IMR-90 (cell line): ENCODE results near the gene GNA15. TPM values are rescaled to one million over a fixed set of nuclear protein-coding genes. Genes with fewer than 3 reads are reported as not detected.

Experiments used
- ATAC-seq: fragments of 200-7000 bp; cut with Tn5 transposase; 2 replicates; pipeline ENCODE4 v1.9.1; 2020; ENCODE audit warnings: low read depth, mild to moderate bottlenecking, moderate library complexity
- BruUV-seq: library from RNA; stranded (reverse); fragments of 400-500 nt; replicated peaks from 2 replicates; lab custom pipeline; 2021; lab: Mats Ljungman, UMichigan
- CTCF ChIA-PET: fragments of 300-600 bp; formaldehyde crosslinking; extraction: SDS; loops from one replicate; lab custom pipeline; 2021; ENCODE audit warnings: antibody characterized with exemption; lab: Yijun Ruan, JAX
- POLR2A ChIA-PET: fragments of 300-600 bp; sonication (Branson Sonifier 250); formaldehyde crosslinking; loops from one replicate; lab custom pipeline; 2022; ENCODE audit warnings: antibody characterized with exemption; ENCODE audit not compliant: unreplicated experiment; lab: Charles Lee
- DNase-seq: peaks from one replicate; pipeline ENCODE4 v3.0.0; 2013
- H2AFZ ChIP-seq: replicated peaks from 2 replicates; pipeline ENCODE3; 2013; ENCODE audit warnings: low read length, mild to moderate bottlenecking; ENCODE audit not compliant: poor library complexity
- H2AK5ac ChIP-seq: 2 replicates; pipeline ENCODE4 v1.6.1; 2013; ENCODE audit warnings: low read depth, low read length, inconsistent platforms
- H2AK9ac ChIP-seq: replicated peaks from 2 replicates; pipeline ENCODE3; 2013; ENCODE audit warnings: mild to moderate bottlenecking, low read depth, low read length, moderate library complexity; ENCODE audit not compliant: poor library complexity
- H2BK120ac ChIP-seq: 2 replicates; pipeline ENCODE4 v1.6.1; 2013; ENCODE audit warnings: low read depth, low read length, inconsistent platforms
- H2BK15ac ChIP-seq: 3 replicates; pipeline ENCODE4 v1.6.1; 2013; ENCODE audit warnings: low read depth, low read length, inconsistent platforms
- H2BK20ac ChIP-seq: 2 replicates; pipeline ENCODE4 v1.6.1; 2013; ENCODE audit warnings: low read depth, mild to moderate bottlenecking, inconsistent platforms, low read length, moderate library complexity
- H2BK5ac ChIP-seq: 2 replicates; pipeline ENCODE4 v1.6.1; 2013; ENCODE audit warnings: mild to moderate bottlenecking, low read depth, low read length, inconsistent platforms; ENCODE audit not compliant: poor library complexity, severe bottlenecking
- H3K14ac ChIP-seq: replicated peaks from 2 replicates; pipeline ENCODE4 v1.6.1; 2013; ENCODE audit warnings: low read depth, low read length, inconsistent platforms
- H3K18ac ChIP-seq: 2 replicates; pipeline ENCODE4 v1.6.1; 2013; ENCODE audit warnings: low read depth, low read length, control low read depth
- H3K23ac ChIP-seq: 2 replicates; pipeline ENCODE4 v1.6.1; 2013; ENCODE audit warnings: low read depth, low read length, inconsistent platforms
- H3K27ac ChIP-seq: 2 replicates; pipeline ENCODE4 v1.5.1; 2013; ENCODE audit warnings: mild to moderate bottlenecking, control low read depth, low read length; ENCODE audit not compliant: insufficient read depth
- H3K27me3 ChIP-seq: 2 replicates; pipeline ENCODE4 v1.6.1; 2013; ENCODE audit warnings: low read length; ENCODE audit not compliant: control insufficient read depth, insufficient read depth
- H3K36me3 ChIP-seq: 2 replicates; pipeline ENCODE4 v1.6.1; 2013; ENCODE audit warnings: low read length, mixed read lengths; ENCODE audit not compliant: control insufficient read depth, insufficient read depth
- H3K4ac ChIP-seq: 2 replicates; pipeline ENCODE4 v1.6.1; 2013; ENCODE audit warnings: low read depth, low read length, inconsistent platforms
- H3K4me1 ChIP-seq: 2 replicates; pipeline ENCODE4 v1.6.1; 2013; ENCODE audit warnings: low read length, mixed read lengths; ENCODE audit not compliant: control insufficient read depth, insufficient read depth
- H3K4me2 ChIP-seq: 2 replicates; pipeline ENCODE4 v1.6.1; 2013; ENCODE audit warnings: low read depth, mild to moderate bottlenecking, control low read depth, low read length, moderate library complexity
- H3K4me3 ChIP-seq: 2 replicates; pipeline ENCODE4 v1.5.1; 2013; ENCODE audit warnings: low read depth, mild to moderate bottlenecking, control low read depth, low read length, moderate library complexity; ENCODE audit not compliant: insufficient read depth
- H3K56ac ChIP-seq: 2 replicates; pipeline ENCODE4 v1.6.1; 2013; ENCODE audit warnings: low read length, inconsistent platforms; ENCODE audit not compliant: insufficient read depth; ENCODE audit errors: extremely low read depth
- H3K79me1 ChIP-seq, 2 experiments: 2 replicates each; pipeline ENCODE4 v1.6.1; 2013; ENCODE audit warnings: low read length in 2 of 2, inconsistent platforms in 1 of 2, low read depth in 1 of 2
- H3K9ac ChIP-seq: 2 replicates; pipeline ENCODE4 v1.6.1; 2013; ENCODE audit warnings: low read depth, low read length, control low read depth
- H3K9me1 ChIP-seq: 2 replicates; pipeline ENCODE4 v1.6.1; 2013; ENCODE audit warnings: low read length, inconsistent platforms; ENCODE audit not compliant: insufficient read depth
- H3K9me3 ChIP-seq: 2 replicates; pipeline ENCODE4 v1.6.1; 2013; ENCODE audit warnings: low read length; ENCODE audit not compliant: control insufficient read depth, insufficient read depth
- H4K20me1 ChIP-seq: 2 replicates; pipeline ENCODE4 v1.6.1; 2013; ENCODE audit warnings: low read length, inconsistent platforms; ENCODE audit not compliant: insufficient read depth
- H4K5ac ChIP-seq: 2 replicates; pipeline ENCODE4 v1.6.1; 2013; ENCODE audit warnings: mild to moderate bottlenecking, low read depth, low read length, control low read depth
- H4K8ac ChIP-seq, 2 experiments: 2 replicates each; pipeline ENCODE4 v1.6.1; 2013; ENCODE audit warnings: low read depth in 2 of 2, low read length in 2 of 2, control low read depth in 1 of 2, inconsistent platforms in 1 of 2
- H4K91ac ChIP-seq: 2 replicates; pipeline ENCODE4 v1.6.1; 2013; ENCODE audit warnings: low read depth, low read length, inconsistent platforms; ENCODE audit not compliant: insufficient read depth
- BHLHE40 ChIP-seq: fragments of 150-350 bp; IDR thresholded peaks from 2 replicates; pipeline ENCODE4 v1.6.1; 2016; ENCODE audit warnings: mild to moderate bottlenecking, low read depth, low read length
- CEBPB ChIP-seq: IDR thresholded peaks from 2 replicates; pipeline ENCODE4 v1.6.1; 2012; ENCODE audit warnings: low read depth, low read length, improper control_type of control experiment
- CHD1 ChIP-seq: IDR thresholded peaks from 2 replicates; pipeline ENCODE4 v1.6.1; 2012; ENCODE audit warnings: low read depth, low read length, improper control_type of control experiment
- CTCF ChIP-seq: conservative IDR thresholded peaks from 2 replicates; pipeline ENCODE4 v1.5.1; 2012; ENCODE audit warnings: mild to moderate bottlenecking, low read depth, low read length, improper control_type of control experiment
- ELK1 ChIP-seq: fragments of 150-350 bp; IDR thresholded peaks from 2 replicates; pipeline ENCODE4 v1.6.1; 2016; ENCODE audit warnings: low read depth, mild to moderate bottlenecking, low read length, moderate library complexity, borderline replicate concordance
- FOS ChIP-seq: fragments of 150-350 bp; IDR thresholded peaks from 2 replicates; pipeline ENCODE4 v1.6.1; 2016; ENCODE audit warnings: low read depth, low read length
- MAZ ChIP-seq: IDR thresholded peaks from 2 replicates; pipeline ENCODE4 v1.6.1; 2012; ENCODE audit warnings: low read depth, mild to moderate bottlenecking, low read length, improper control_type of control experiment, moderate library complexity, borderline replicate concordance
- MXI1 ChIP-seq: IDR thresholded peaks from 2 replicates; pipeline ENCODE4 v1.6.1; 2012; ENCODE audit warnings: low read depth, mild to moderate bottlenecking, low read length, moderate library complexity, borderline replicate concordance
- NFE2L2 ChIP-seq: fragments of 150-350 bp; IDR thresholded peaks from 2 replicates; pipeline ENCODE4 v1.6.1; 2016; ENCODE audit warnings: low read depth, mild to moderate bottlenecking, low read length
- POLR2A ChIP-seq: IDR thresholded peaks from 2 replicates; pipeline ENCODE4 v1.6.1; 2012; ENCODE audit warnings: mild to moderate bottlenecking, low read depth, low read length
- RAD21 ChIP-seq: IDR thresholded peaks from 2 replicates; pipeline ENCODE4 v1.6.1; 2012; ENCODE audit warnings: low read length, improper control_type of control experiment
- RCOR1 ChIP-seq: IDR thresholded peaks from 2 replicates; pipeline ENCODE4 v1.6.1; 2012; ENCODE audit warnings: mild to moderate bottlenecking, low read length, improper control_type of control experiment; ENCODE audit not compliant: insufficient replicate concordance
- RFX5 ChIP-seq: IDR thresholded peaks from 2 replicates; pipeline ENCODE4 v1.8.0; 2012; ENCODE audit warnings: low read depth, mild to moderate bottlenecking, low read length, moderate library complexity
- SMC3 ChIP-seq: fragments of 150-350 bp; IDR thresholded peaks from 2 replicates; pipeline ENCODE4 v1.6.1; 2016; ENCODE audit warnings: low read depth, mild to moderate bottlenecking, antibody characterized with exemption, low read length, moderate library complexity
- WGBS, 2 experiments: methylation state at CpG; one replicate each; pipeline versions ENCODE4 v1.1.5 to v1.1.7; 2013; ENCODE audit warnings: missing lambda C conversion rate in 2 of 2; ENCODE audit not compliant: insufficient read length in 1 of 2; ENCODE audit errors: extremely low coverage in 2 of 2; 5-methylcytosine and 5-hydroxymethylcytosine counted together
- dilution Hi-C: fragments of 300-500 bp; cut with HindIII; formaldehyde crosslinking; loops from one replicate; pipeline ENCODE4 v1.14.3; 2018; ENCODE audit warnings: low sequenced_read_pairs; ENCODE audit not compliant: unreplicated experiment
- in situ Hi-C: fragments of 300-500 bp; cut with MboI; formaldehyde crosslinking; loops from 3 replicates; pipeline ENCODE4 v1.14.3; 2019; ENCODE audit warnings: low sequenced_read_pairs, inconsistent platforms, mixed read lengths
- intact Hi-C: fragments of 100-400 bp; cut with micrococcal nuclease; formaldehyde crosslinking; loops from 2 replicates; pipeline ENCODE4 v1.10.0; 2022
- polyA plus RNA-seq, 3 experiments: library from polyadenylated mRNA; depleted of rRNA; stranded (reverse); fragments of >200 nt; gene quantifications; 2 replicates each; pipeline ENCODE4 v1.2.3, GENCODE V29; 2012; ENCODE audit warnings: low replicate concordance in 1 of 3
- total RNA-seq: library from RNA; depleted of rRNA; stranded (reverse); fragments of >200 nt; gene quantifications from 2 replicates; pipeline ENCODE4 v1.2.3, GENCODE V29; 2012

Gene GNA15
- total and polyA plus RNA-seq, 2 of the 4 experiments (the other 2 are of a cell fraction) = 0.18 TPM; not detected in 1

GRCh38 chr19:3163230-3163886, 27.5 kb downstream of the GNA15 start:
- ChIA-PET POLR2A (no interaction called here), CTCF (interaction anchor here (1.1 kb wide), 1 partner anchor 213 kb away, joined by 4 read pairs; no protein-coding TSS in a partner anchor)
- H4K20me1 ChIP-seq = no peaks in the 10 kb centered on the region
- BruUV-seq = no TSS peak
- H2AFZ ChIP-seq = peak overlapping the region; percentile 91
- DNase-seq (peak; percentile 43), ATAC-seq (peak; percentile 95)
- H2BK120ac ChIP-seq = no peak overlapping the region; the same call in 1 of the 2 replicates
- H4K8ac ChIP-seq = peak overlapping the region in 1 of 2 experiments; percentile 37; a peak in 1 of 4 replicates
- no peaks in the 10 kb centered on the region for H3K79me1 ChIP-seq
- H2AK9ac ChIP-seq = peak overlapping the region; percentile 82
- H2BK20ac ChIP-seq = no peak overlapping the region
- no peak overlapping the region for H3K14ac ChIP-seq
- H3K9ac ChIP-seq = no peak overlapping the region
- peak overlapping the region; percentile 47; the same call in 1 of the 2 replicates for H3K4me2 ChIP-seq
- H4K5ac ChIP-seq = no peak overlapping the region
- no peak overlapping the region for H2BK15ac ChIP-seq
- H3K9me3 ChIP-seq = peaks cover 4% of the 10 kb centered on the region; the same call in 1 of the 2 replicates
- H2BK5ac ChIP-seq = no peak overlapping the region
- H3K9me1 ChIP-seq = no peaks in the 10 kb centered on the region
- H3K56ac ChIP-seq = no peak overlapping the region
- H3K27ac ChIP-seq = no peak overlapping the region
- no peak overlapping the region for H3K23ac ChIP-seq
- WGBS, 2 experiments = 0% methylated on average over 8 of the region's 27 CpGs; no CpG with 5 or more reads in 1 of the 2 experiments
- no peaks in the 10 kb centered on the region for H3K36me3 ChIP-seq
- in situ Hi-C loops = loop anchor here (5.0 kb wide), 1 partner anchor 206 kb away; no protein-coding TSS in a partner anchor
- no peaks in the 10 kb centered on the region for H3K27me3 ChIP-seq
- intact Hi-C loops = loop anchor here (1.0 kb wide), 4 partner anchors 34 to 207 kb away; no protein-coding TSS in a partner anchor
- H3K4me3 ChIP-seq = no peak overlapping the region
- dilution Hi-C loops = no loop called here
- no peak overlapping the region for H4K91ac ChIP-seq
- H3K4me1 ChIP-seq = no peaks in the 10 kb centered on the region; the same call in 1 of the 2 replicates
- no peak overlapping the region for H3K18ac ChIP-seq
- H3K4ac ChIP-seq = no peak overlapping the region
- no peak overlapping the region for H2AK5ac ChIP-seq
- TF ChIP-seq RCOR1 (no peak), POLR2A (no peak), CEBPB (no peak), MXI1 (no peak), ELK1 (no peak), FOS (no peak), BHLHE40 (no peak), CHD1 (no peak), RAD21 (peak; percentile 96), NFE2L2 (no peak), RFX5 (no peak), SMC3 (peak; percentile 86), CTCF (peak; percentile 94), MAZ (peak; percentile 37; the same call in 1 of the 2 replicates)
